ENCODE measurements around the gene MGAT5B. TPM values are rescaled to one million over a fixed set of nuclear protein-coding genes. Genes with fewer than 3 reads are reported as not detected.

The MGAT5B gene
- total and polyA plus RNA-seq, 4 donors: 0.02 to 0.25 TPM; not detected in 2

DNA sequence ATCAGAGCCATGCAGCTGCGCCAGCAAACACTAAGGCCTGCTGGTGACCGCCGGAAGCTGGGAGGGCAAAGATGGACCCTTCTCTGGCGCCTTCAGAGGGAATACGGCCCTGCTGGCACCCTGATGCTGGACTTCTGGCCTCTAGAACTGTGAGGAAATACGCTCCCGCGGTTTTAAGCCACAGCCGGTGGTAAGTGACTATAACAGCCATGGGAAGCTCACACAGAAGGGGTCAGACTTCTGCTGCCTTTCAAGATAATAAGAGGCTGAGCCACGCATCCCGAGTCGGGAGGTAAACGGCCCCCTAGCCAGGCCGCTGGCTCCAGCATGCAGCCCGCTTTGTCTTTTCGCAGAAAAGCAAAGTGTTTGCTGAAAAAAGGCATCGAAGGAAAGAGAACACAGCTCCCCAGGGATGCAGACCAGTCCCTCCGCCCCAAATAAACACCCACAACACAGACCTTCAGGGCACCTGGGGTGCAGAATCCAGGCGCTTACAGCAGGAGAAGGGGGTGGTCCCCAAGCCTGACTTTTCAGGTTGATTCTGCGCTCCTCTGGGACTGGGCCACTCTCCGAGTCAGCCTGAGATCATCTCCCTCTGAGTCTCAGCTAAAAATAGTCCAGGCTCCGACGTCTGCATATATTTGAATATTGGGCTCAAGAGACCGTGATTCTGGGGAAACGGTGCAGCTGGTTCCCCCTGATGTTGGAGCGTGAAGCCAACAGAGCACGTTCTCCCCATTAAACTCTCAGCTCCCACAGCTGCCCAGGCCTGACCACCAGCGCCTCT is 89.7 kb downstream of the MGAT5B start:
- no peaks in the 10 kb centered on the region for H3K4me1 ChIP-seq (ENCODE audit: control insufficient read depth in 4 of 4, insufficient read depth in 4 of 4, low read length in 3 of 4)
- WGBS: 43% methylated on average over 28 of the region's 28 CpGs
- no peak overlapping the region for H3K9ac ChIP-seq (ENCODE audit: low read depth in 1 of 2, low read length in 2 of 2)
- H3K36me3 ChIP-seq (ENCODE audit: control insufficient read depth in 4 of 4, insufficient read depth in 3 of 4, low read depth in 1 of 4, low read length in 3 of 4): no peaks in the 10 kb centered on the region
- no peak overlapping the region for H3K27ac ChIP-seq (ENCODE audit: low read depth in 1 of 2, low read length in 2 of 2)
- H3K9me3 ChIP-seq (ENCODE audit: control insufficient read depth in 4 of 4, low read length in 3 of 4): no peaks in the 10 kb centered on the region
- no peaks in the 10 kb centered on the region for H3K27me3 ChIP-seq (ENCODE audit: control insufficient read depth in 4 of 4, insufficient read depth in 4 of 4, low read length in 3 of 4)
- no peak for DNase-seq (ENCODE audit: low spot score)
- TF ChIP-seq, protein P1, sequence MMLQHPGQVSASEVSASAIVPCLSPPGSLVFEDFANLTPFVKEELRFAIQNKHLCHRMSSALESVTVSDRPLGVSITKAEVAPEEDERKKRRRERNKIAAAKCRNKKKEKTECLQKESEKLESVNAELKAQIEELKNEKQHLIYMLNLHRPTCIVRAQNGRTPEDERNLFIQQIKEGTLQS (IDR thresholded peaks at IDR 0.05): no peak
- TF ChIP-seq, protein P2, sequence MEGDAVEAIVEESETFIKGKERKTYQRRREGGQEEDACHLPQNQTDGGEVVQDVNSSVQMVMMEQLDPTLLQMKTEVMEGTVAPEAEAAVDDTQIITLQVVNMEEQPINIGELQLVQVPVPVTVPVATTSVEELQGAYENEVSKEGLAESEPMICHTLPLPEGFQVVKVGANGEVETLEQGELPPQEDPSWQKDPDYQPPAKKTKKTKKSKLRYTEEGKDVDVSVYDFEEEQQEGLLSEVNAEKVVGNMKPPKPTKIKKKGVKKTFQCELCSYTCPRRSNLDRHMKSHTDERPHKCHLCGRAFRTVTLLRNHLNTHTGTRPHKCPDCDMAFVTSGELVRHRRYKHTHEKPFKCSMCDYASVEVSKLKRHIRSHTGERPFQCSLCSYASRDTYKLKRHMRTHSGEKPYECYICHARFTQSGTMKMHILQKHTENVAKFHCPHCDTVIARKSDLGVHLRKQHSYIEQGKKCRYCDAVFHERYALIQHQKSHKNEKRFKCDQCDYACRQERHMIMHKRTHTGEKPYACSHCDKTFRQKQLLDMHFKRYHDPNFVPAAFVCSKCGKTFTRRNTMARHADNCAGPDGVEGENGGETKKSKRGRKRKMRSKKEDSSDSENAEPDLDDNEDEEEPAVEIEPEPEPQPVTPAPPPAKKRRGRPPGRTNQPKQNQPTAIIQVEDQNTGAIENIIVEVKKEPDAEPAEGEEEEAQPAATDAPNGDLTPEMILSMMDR (IDR thresholded peaks at IDR 0.05; ENCODE audit: low read depth, low read length, missing input control): no peak
- TF ChIP-seq FOXA1 (IDR thresholded peaks at IDR 0.05) (no peak), ZBTB33 (IDR thresholded peaks at IDR 0.05) (no peak)
- no peak overlapping the region for H3K4me3 ChIP-seq (ENCODE audit: low read depth in 1 of 3, low read length in 3 of 3)

- DNase-seq (ENCODE audit: low spot score): no peak
- Histone ChIP-seq H3K27me3 (ENCODE audit: control insufficient read depth in 4 of 4, insufficient read depth in 4 of 4, low read length in 3 of 4) (no peaks in the 10 kb centered on the region), H3K4me3 (ENCODE audit: low read depth in 1 of 3, low read length in 3 of 3) (no peak overlapping the region), H3K27ac (ENCODE audit: low read depth in 1 of 2, low read length in 2 of 2) (no peak overlapping the region), H3K9ac (ENCODE audit: low read depth in 1 of 2, low read length in 2 of 2) (no peak overlapping the region), H3K4me1 (ENCODE audit: control insufficient read depth in 4 of 4, insufficient read depth in 4 of 4, low read length in 3 of 4) (no peaks in the 10 kb centered on the region), H3K9me3 (ENCODE audit: control insufficient read depth in 4 of 4, low read length in 3 of 4) (no peaks in the 10 kb centered on the region), H3K36me3 (ENCODE audit: control insufficient read depth in 4 of 4, insufficient read depth in 3 of 4, low read depth in 1 of 4, low read length in 3 of 4) (no peaks in the 10 kb centered on the region)
- 66% methylated on average over 9 of the region's 9 CpGs for WGBS
- TF ChIP-seq HNF4A (conservative IDR thresholded peaks at IDR 0.05): no peak
- no peak for TF ChIP-seq RAD21 (IDR thresholded peaks at IDR 0.05)
- TF ChIP-seq NR2F2 (IDR thresholded peaks at IDR 0.05): no peak
- no peak for TF ChIP-seq RXRA (IDR thresholded peaks at IDR 0.05)
- TF ChIP-seq SP1 (IDR thresholded peaks at IDR 0.05): no peak
- TF ChIP-seq EGR1 (IDR thresholded peaks at IDR 0.05; ENCODE audit: low read depth in 2 of 2): no peak
- no peak for TF ChIP-seq GABPA (IDR thresholded peaks at IDR 0.05 in 1 of 2, conservative IDR thresholded peaks at IDR 0.05 in 1 of 2)
- no peak for TF ChIP-seq MAX (IDR thresholded peaks at IDR 0.05)
- TF ChIP-seq, protein P1 (IDR thresholded peaks at IDR 0.05): no peak
- TF ChIP-seq YY1 (IDR thresholded peaks at IDR 0.05): no peak
- TF ChIP-seq, protein P2 (IDR thresholded peaks at IDR 0.05; ENCODE audit: low read depth, low read length, missing input control): no peak
These were observed 90.8 kb downstream of the MGAT5B start for GRCh38 chr17:76958974-76959373.
